Measurements from ENCODE around the gene PRKCA. TPM values are rescaled to one million over a fixed set of nuclear protein-coding genes. Genes with fewer than 3 reads are reported as not detected.

The PRKCA gene
- total and polyA plus RNA-seq, 9 of the 15 experiments (the other 6 are each of a cell fraction or from before 2014, with no cell fraction given): 3.2 to 33.0 (median 17.8) TPM

GRCh38 chr17:66379996-66380395, 77.6 kb downstream of the PRKCA start (continued):
- TF ChIP-seq ZNF407 (IDR thresholded peaks at IDR 0.05; ENCODE audit: low read depth) (no peak), ESRRA (IDR thresholded peaks at IDR 0.05; ENCODE audit: borderline replicate concordance, low read depth) (no peak), SP1 (CRISPR knock-in tag; IDR thresholded peaks at IDR 0.05) (no peak), LCOR (CRISPR knock-in tag; IDR thresholded peaks at IDR 0.05) (no peak), KAT2B (IDR thresholded peaks at IDR 0.05; ENCODE audit: low read depth, low read length) (no peak), ATF1 (CRISPR knock-in tag; IDR thresholded peaks at IDR 0.05) (no peak), ATF1 (tag; IDR thresholded peaks at IDR 0.05) (no peak), TARDBP (IDR thresholded peaks at IDR 0.05) (no peak), ELF4 (CRISPR knock-in tag; IDR thresholded peaks at IDR 0.05) (no peak), STAG1 (CRISPR knock-in tag; IDR thresholded peaks at IDR 0.05; ENCODE audit: borderline replicate concordance) (no peak), JUND (IDR thresholded peaks at IDR 0.05; ENCODE audit: borderline replicate concordance, low read depth, low read length) (no peak), JUND (tag; IDR thresholded peaks at IDR 0.05; ENCODE audit: borderline replicate concordance, low read depth, low read length) (no peak), ZNF507 (tag; conservative IDR thresholded peaks at IDR 0.05) (no peak), STAT6 (CRISPR knock-in tag; IDR thresholded peaks at IDR 0.05) (no peak), FOXP4 (CRISPR knock-in tag; IDR thresholded peaks at IDR 0.05; ENCODE audit: borderline replicate concordance) (no peak)

Data from K562 (cell line).